Trophoblast cell (in vitro differentiated cells and primary cell): Measurements from ENCODE around the gene ALOX12.
"Not testable (repeated sequence)": the region's sequence is repeated elsewhere in the genome, so short reads cannot be mapped to it uniquely, and the experiment has no call there.

ENCODE experiments used
- DNase-seq, 2 donors: peaks; one replicate each; pipeline ENCODE4 v3.0.0-alpha.2; 2016
- H2AFZ ChIP-seq: 2 replicates; pipeline ENCODE4 v1.6.1; 2013; ENCODE audit warnings: low read length, moderate library complexity, mild to moderate bottlenecking; ENCODE audit not compliant: insufficient read depth, poor library complexity
- H2AK5ac ChIP-seq: 2 replicates; pipeline ENCODE4 v1.6.1; 2013; ENCODE audit warnings: mild to moderate bottlenecking, low read length
- H2BK120ac ChIP-seq: 2 replicates; pipeline ENCODE4 v1.6.1; 2013; ENCODE audit warnings: low read length, mild to moderate bottlenecking, moderate library complexity; ENCODE audit not compliant: insufficient read depth, poor library complexity
- H2BK12ac ChIP-seq: 2 replicates; pipeline ENCODE4 v1.6.1; 2013; ENCODE audit warnings: mild to moderate bottlenecking, low read length, moderate library complexity
- H2BK5ac ChIP-seq: 2 replicates; pipeline ENCODE4 v1.6.1; 2013; ENCODE audit warnings: low read length, low read depth, moderate library complexity, mild to moderate bottlenecking; ENCODE audit not compliant: poor library complexity
- H3K14ac ChIP-seq: 2 replicates; pipeline ENCODE4 v1.6.1; 2013; ENCODE audit warnings: mild to moderate bottlenecking, low read length
- H3K18ac ChIP-seq: 2 replicates; pipeline ENCODE4 v1.6.1; 2013; ENCODE audit warnings: mild to moderate bottlenecking, low read length
- H3K23ac ChIP-seq: 2 replicates; pipeline ENCODE4 v1.6.1; 2013; ENCODE audit warnings: low read length
- H3K27ac ChIP-seq: 2 replicates; pipeline ENCODE4 v1.5.1; 2013; ENCODE audit warnings: low read depth, mild to moderate bottlenecking, inconsistent platforms, low read length, moderate library complexity
- H3K27me3 ChIP-seq: 2 replicates; pipeline ENCODE4 v1.6.1; 2013; ENCODE audit warnings: inconsistent platforms, mild to moderate bottlenecking, low read length, moderate library complexity; ENCODE audit not compliant: insufficient read depth
- H3K36me3 ChIP-seq, 2 experiments: 1 replicate in 1 of 2; 2 replicates in 1 of 2; pipeline ENCODE4 v1.6.1; 2013; ENCODE audit warnings: low read length in 2 of 2, mild to moderate bottlenecking in 2 of 2, moderate library complexity in 1 of 2; ENCODE audit not compliant: insufficient read depth in 2 of 2, control insufficient read depth in 1 of 2
- H3K4ac ChIP-seq: 2 replicates; pipeline ENCODE4 v1.6.1; 2013; ENCODE audit warnings: low read depth, mild to moderate bottlenecking, low read length, moderate library complexity
- H3K4me1 ChIP-seq, 2 experiments: 1 replicate in 1 of 2; 2 replicates in 1 of 2; pipeline ENCODE4 v1.6.1; 2013; ENCODE audit warnings: low read length in 2 of 2, mild to moderate bottlenecking in 2 of 2, moderate library complexity in 1 of 2; ENCODE audit not compliant: insufficient read depth in 2 of 2, control insufficient read depth in 1 of 2
- H3K4me2 ChIP-seq: 2 replicates; pipeline ENCODE4 v1.6.1; 2013; ENCODE audit warnings: inconsistent platforms, mild to moderate bottlenecking, low read length, moderate library complexity
- H3K4me3 ChIP-seq: 2 replicates; pipeline ENCODE4 v1.5.1; 2013; ENCODE audit warnings: mild to moderate bottlenecking, low read depth, low read length, inconsistent platforms
- H3K79me1 ChIP-seq: one replicate; pipeline ENCODE4 v1.6.1; 2013; ENCODE audit warnings: low read length
- H3K79me2 ChIP-seq: 2 replicates; pipeline ENCODE4 v1.6.1; 2013; ENCODE audit warnings: low read length, mild to moderate bottlenecking; ENCODE audit not compliant: control insufficient read depth, insufficient read depth, poor library complexity
- H3K9ac ChIP-seq: 2 replicates; pipeline ENCODE4 v1.6.1; 2013; ENCODE audit warnings: mild to moderate bottlenecking, low read length
- H3K9me3 ChIP-seq: 2 replicates; pipeline ENCODE4 v1.6.1; 2013; ENCODE audit warnings: low read depth, mild to moderate bottlenecking, control low read depth, inconsistent platforms, low read length; ENCODE audit not compliant: insufficient read depth
- H4K12ac ChIP-seq: 2 replicates; pipeline ENCODE4 v1.6.1; 2013; ENCODE audit warnings: low read depth, mild to moderate bottlenecking, low read length, moderate library complexity
- H4K8ac ChIP-seq: 2 replicates; pipeline ENCODE4 v1.6.1; 2013; ENCODE audit warnings: low read depth, mild to moderate bottlenecking, low read length, moderate library complexity
- H4K91ac ChIP-seq: one replicate; pipeline ENCODE4 v1.6.1; 2013; ENCODE audit warnings: low read depth, mild to moderate bottlenecking, low read length, moderate library complexity
- WGBS: extraction: QIAGEN DNeasy Blood & Tissue Kit; methylation state at CpG from one replicate; pipeline ENCODE4 v1.1.7; 2013; ENCODE audit warnings: missing lambda C conversion rate; ENCODE audit not compliant: insufficient read length, insufficient coverage; ENCODE audit errors: extremely low coverage; 5-methylcytosine and 5-hydroxymethylcytosine counted together

The ALOX12 gene

DNA sequence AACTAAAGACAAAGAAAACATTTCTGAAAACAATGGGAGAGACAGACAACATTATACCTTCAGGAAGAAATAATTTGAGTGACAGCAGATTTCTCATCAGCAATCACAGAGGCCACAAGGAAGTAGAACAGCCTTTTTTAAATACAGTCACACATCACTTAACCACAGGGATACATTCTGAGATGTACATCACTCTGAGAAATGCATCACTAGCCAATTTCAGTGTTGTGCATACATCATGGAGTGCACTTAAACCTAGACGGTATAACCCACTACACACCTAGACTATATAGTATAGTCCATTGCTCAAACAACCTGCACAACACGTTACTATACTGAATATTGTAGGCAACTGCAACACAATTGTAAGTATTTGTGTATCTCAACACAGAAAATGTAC is 24.9 kb upstream of the ALOX12 start:
- Histone ChIP-seq H3K23ac (no peak overlapping the region), H3K9me3 (no peaks in the 10 kb centered on the region), H3K79me1 (no peaks in the 10 kb centered on the region), H2BK12ac (no peak overlapping the region), H3K9ac (no peak overlapping the region), H3K4me3 (no peak overlapping the region), H4K8ac (no peak overlapping the region), H3K14ac (no peak overlapping the region), H3K4me1 (no peaks in the 10 kb centered on the region), H3K18ac (no peak overlapping the region), H2AK5ac (no peak overlapping the region), H3K4me2 (no peak overlapping the region), H3K27ac (no peak overlapping the region), H2BK5ac (no peak overlapping the region), H3K36me3 (no peaks in the 10 kb centered on the region), H3K27me3 (no peaks in the 10 kb centered on the region), H2BK120ac (no peak overlapping the region), H3K4ac (no peak overlapping the region), H2AFZ (no peak overlapping the region), H4K91ac (no peak overlapping the region), H3K79me2 (no peaks in the 10 kb centered on the region), H4K12ac (no peak overlapping the region)
- no CpG with 5 or more reads among the region's 2 CpGs for WGBS
- no peak for DNase-seq

- H3K14ac ChIP-seq, H3K9ac ChIP-seq, H2BK12ac ChIP-seq, H4K12ac ChIP-seq, H3K79me2 ChIP-seq, H2BK120ac ChIP-seq, H4K91ac ChIP-seq, H2BK5ac ChIP-seq, H3K4me2 ChIP-seq, DNase-seq, H4K8ac ChIP-seq, H3K4me3 ChIP-seq, H2AK5ac ChIP-seq, H2AFZ ChIP-seq, H3K23ac ChIP-seq, H3K18ac ChIP-seq, H3K9me3 ChIP-seq, H3K27me3 ChIP-seq, H3K79me1 ChIP-seq, H3K4me1 ChIP-seq, H3K36me3 ChIP-seq, H3K27ac ChIP-seq, H3K4ac ChIP-seq: not testable (repeated sequence)
- no CpG with 5 or more reads among the region's 5 CpGs for WGBS
Measured at GRCh38 chr17:6979440-6979839, 16.4 kb upstream of the ALOX12 start.

DNA sequence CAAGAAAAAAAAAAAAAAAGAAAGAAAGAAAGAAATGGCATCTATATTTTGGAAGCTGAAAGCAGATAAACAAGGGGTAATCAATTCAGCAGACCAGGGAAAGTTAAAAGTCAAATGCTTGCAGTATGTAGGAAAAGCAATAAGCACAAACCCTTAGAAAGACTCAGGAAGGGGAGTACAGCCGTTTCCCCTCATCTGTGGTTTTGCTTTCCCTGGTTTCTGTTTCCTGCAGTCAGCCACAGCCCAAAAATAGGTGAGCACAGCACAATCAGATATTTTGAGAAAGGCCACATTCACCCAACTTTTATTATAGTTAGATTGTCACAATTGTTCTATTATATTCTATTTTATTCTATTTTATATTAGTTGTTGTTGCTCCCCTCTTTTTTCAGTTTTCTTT is 14.4 kb upstream of the ALOX12 start:
- H4K91ac ChIP-seq: no peak overlapping the region
- H3K4ac ChIP-seq: no peak overlapping the region
- no peak overlapping the region for H2AFZ ChIP-seq
- H3K14ac ChIP-seq: no peak overlapping the region
- no peak overlapping the region for H3K9ac ChIP-seq
- no peak overlapping the region for H3K4me2 ChIP-seq
- WGBS: no CpG with 5 or more reads among the region's 1 CpG
- H2BK12ac ChIP-seq: no peak overlapping the region
- H3K4me1 ChIP-seq: no peaks in the 10 kb centered on the region
- H3K36me3 ChIP-seq: no peaks in the 10 kb centered on the region
- H3K79me1 ChIP-seq: no peaks in the 10 kb centered on the region
- no peak overlapping the region for H2BK5ac ChIP-seq
- H4K8ac ChIP-seq: no peak overlapping the region
- H3K27ac ChIP-seq: no peak overlapping the region
- no peak overlapping the region for H3K18ac ChIP-seq
- H4K12ac ChIP-seq: no peak overlapping the region
- H3K79me2 ChIP-seq: no peaks in the 10 kb centered on the region
- H2AK5ac ChIP-seq: no peak overlapping the region
- H2BK120ac ChIP-seq: no peak overlapping the region
- H3K4me3 ChIP-seq: no peak overlapping the region
- DNase-seq: no peak
- H3K27me3 ChIP-seq: no peaks in the 10 kb centered on the region
- H3K9me3 ChIP-seq: peaks cover 2% of the 10 kb centered on the region
- no peak overlapping the region for H3K23ac ChIP-seq

GRCh38 chr17:6985266-6985665 is 10.6 kb upstream of the ALOX12 start:
- H2BK120ac ChIP-seq: no peak overlapping the region
- no peak overlapping the region for H2BK5ac ChIP-seq
- no peak overlapping the region for H4K12ac ChIP-seq
- H3K27ac ChIP-seq: no peak overlapping the region
- H4K91ac ChIP-seq: no peak overlapping the region
- no peak overlapping the region for H3K4ac ChIP-seq
- no peak overlapping the region for H3K4me3 ChIP-seq
- no peaks in the 10 kb centered on the region for H3K79me1 ChIP-seq
- H3K79me2 ChIP-seq: no peaks in the 10 kb centered on the region
- H2AK5ac ChIP-seq: no peak overlapping the region
- no peak overlapping the region for H2AFZ ChIP-seq
- H2BK12ac ChIP-seq: no peak overlapping the region
- no peak overlapping the region for H3K4me2 ChIP-seq
- WGBS: no CpG with 5 or more reads among the region's 4 CpGs
- H3K27me3 ChIP-seq: no peaks in the 10 kb centered on the region
- H3K4me1 ChIP-seq: no peaks in the 10 kb centered on the region
- no peaks in the 10 kb centered on the region for H3K9me3 ChIP-seq
- H4K8ac ChIP-seq: no peak overlapping the region
- H3K36me3 ChIP-seq: no peaks in the 10 kb centered on the region
- H3K18ac ChIP-seq: no peak overlapping the region
- no peak overlapping the region for H3K23ac ChIP-seq
- H3K14ac ChIP-seq: no peak overlapping the region
- DNase-seq: no peak
- no peak overlapping the region for H3K9ac ChIP-seq
